SK-N-MC (cell line): ENCODE data around the gene EFCAB8.

ENCODE experiments used
- EZH2 ChIP-seq: fragments of 200-600 bp; sonication (generic); IDR thresholded peaks from one replicate; pipeline ENCODE4 v1.6.1; 2017; ENCODE audit warnings: antibody characterized with exemption
- FOXP2 ChIP-seq: optimal IDR thresholded peaks from 2 replicates; pipeline ENCODE3; 2011; ENCODE audit warnings: mild to moderate bottlenecking, moderate library complexity; ENCODE audit not compliant: insufficient read depth; ENCODE audit errors: extremely low read length, control extremely low read depth
- POLR2AphosphoS5 ChIP-seq: IDR thresholded peaks from 2 replicates; pipeline ENCODE4 v1.6.1; 2012; ENCODE audit warnings: mild to moderate bottlenecking, low read depth, low read length, borderline replicate concordance

- TF ChIP-seq POLR2AphosphoS5 (no peak), EZH2 (no peak), FOXP2 (no peak)
Measured at GRCh38 chr20:32872266-32872665, 13.5 kb downstream of the EFCAB8 start.
